ENCODE measurements around the gene AMOTL1. TPM values are rescaled to one million over a fixed set of nuclear protein-coding genes. Genes with fewer than 3 reads are reported as not detected.
A peak's percentile ranks its signal among the peaks of the same experiment; 100 is the strongest.

The AMOTL1 gene
- polyA plus RNA-seq, 1 of the 3 experiments (the other 2 are of a cell fraction) = 10.7 TPM

GRCh38 chr11:94785509-94785908, 17.4 kb downstream of the AMOTL1 start:
- peak overlapping the region; percentile 20; the same call in 1 of the 2 replicates for H3K4me2 ChIP-seq
- TF ChIP-seq FOXM1 (IDR thresholded peaks at IDR 0.05; ENCODE audit: low read depth) (no peak), RAD21 (IDR thresholded peaks at IDR 0.05; ENCODE audit: low read length) (no peak), SIN3A (IDR thresholded peaks at IDR 0.05; ENCODE audit: borderline replicate concordance, low read depth, low read length) (no peak), TCF12 (IDR thresholded peaks at IDR 0.05) (no peak), TEAD4 (IDR thresholded peaks at IDR 0.05; ENCODE audit: borderline replicate concordance, insufficient read depth) (no peak), RFX5 (IDR thresholded peaks at IDR 0.05; ENCODE audit: low read length) (no peak), CHD2 (IDR thresholded peaks at IDR 0.05; ENCODE audit: low read length, partially characterized antibody) (no peak), SMC3 (IDR thresholded peaks at IDR 0.05; ENCODE audit: low read depth, low read length) (no peak), GATA2 (CRISPR knock-in tag; IDR thresholded peaks at IDR 0.05) (no peak), RCOR1 (IDR thresholded peaks at IDR 0.05; ENCODE audit: low read length) (no peak), PBX3 (IDR thresholded peaks at IDR 0.05) (no peak), FOXJ3 (CRISPR knock-in tag; IDR thresholded peaks at IDR 0.05) (no peak), MEF2A (IDR thresholded peaks at IDR 0.05; ENCODE audit: borderline replicate concordance, low read depth) (no peak), NFIC (IDR thresholded peaks at IDR 0.05; ENCODE audit: borderline replicate concordance) (no peak), ZBTB33 (IDR thresholded peaks at IDR 0.05; ENCODE audit: borderline replicate concordance, low read depth) (no peak), ELF1 (IDR thresholded peaks at IDR 0.05) (no peak), USF1 (IDR thresholded peaks at IDR 0.05; ENCODE audit: borderline replicate concordance, low read depth) (no peak), NRF1 (IDR thresholded peaks at IDR 0.05; ENCODE audit: low read depth, low read length) (no peak), POLR2AphosphoS5 (IDR thresholded peaks at IDR 0.05; ENCODE audit: low read depth, low read length) (no peak)
- TF ChIP-seq, protein P1, sequence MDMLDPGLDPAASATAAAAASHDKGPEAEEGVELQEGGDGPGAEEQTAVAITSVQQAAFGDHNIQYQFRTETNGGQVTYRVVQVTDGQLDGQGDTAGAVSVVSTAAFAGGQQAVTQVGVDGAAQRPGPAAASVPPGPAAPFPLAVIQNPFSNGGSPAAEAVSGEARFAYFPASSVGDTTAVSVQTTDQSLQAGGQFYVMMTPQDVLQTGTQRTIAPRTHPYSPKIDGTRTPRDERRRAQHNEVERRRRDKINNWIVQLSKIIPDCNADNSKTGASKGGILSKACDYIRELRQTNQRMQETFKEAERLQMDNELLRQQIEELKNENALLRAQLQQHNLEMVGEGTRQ (IDR thresholded peaks at IDR 0.05; ENCODE audit: borderline replicate concordance, low read depth, low read length) = no peak
- H3F3A ChIP-seq (replicated peaks; ENCODE audit: insufficient read depth) = peaks cover 8% of the 10 kb centered on the region
- H3K27ac ChIP-seq (ENCODE audit: low read depth in 2 of 2, low read length in 1 of 2) = peak overlapping the region; percentile 41 to 58
- no peaks in the 10 kb centered on the region for H3K27me3 ChIP-seq (ENCODE audit: insufficient read depth)
- peaks cover 6% of the 10 kb centered on the region; the same call in 1 of the 2 replicates for H4K20me1 ChIP-seq (ENCODE audit: insufficient read depth)
- H3K9ac ChIP-seq = no peak overlapping the region; the same call in 1 of the 2 replicates
- H3K79me2 ChIP-seq (ENCODE audit: insufficient read depth) = peaks cover 99% of the 10 kb centered on the region
- H3K9me3 ChIP-seq = no peaks in the 10 kb centered on the region
- WGBS (ENCODE audit: low lambda C conversion rate) = 65% methylated on average over 4 of the region's 4 CpGs
- no peak overlapping the region for H3K4me3 ChIP-seq (ENCODE audit: low read depth in 2 of 2, low read length in 1 of 2)
- ChIA-PET CTCF (interaction anchor here (0.7 to 4.8 kb wide), 17 partner anchors 9 to 369 kb away, joined by 3 to 27 read pairs (median 5); partner anchors contain the start of gene AMOTL1), POLR2A (no interaction called here)
- H2AFZ ChIP-seq (ENCODE audit: low read depth) = no peak overlapping the region
- no peaks in the 10 kb centered on the region for H3K9me2 ChIP-seq
- peaks cover 23 to 67% of the 10 kb centered on the region in 2 experiments for H3K4me1 ChIP-seq (ENCODE audit: control insufficient read depth in 1 of 2, insufficient read depth in 2 of 2, low read depth in 1 of 2, low read length in 1 of 2)
- no peaks in the 10 kb centered on the region for H3K36me3 ChIP-seq (replicated peaks in 1 of 2; ENCODE audit: control insufficient read depth in 1 of 2, insufficient read depth in 2 of 2, low read length in 1 of 2)
- DNase-seq = peak; percentile 44
